H1 (cell line): ENCODE results near the gene DAP. TPM values are rescaled to one million over a fixed set of nuclear protein-coding genes. Genes with fewer than 3 reads are reported as not detected.

ENCODE experiments used
- CTCF ChIA-PET: fragments of 300-600 bp; sonication (Branson Sonifier 250); formaldehyde crosslinking; loops from one replicate; lab custom pipeline; 2021; ENCODE audit not compliant: partially characterized antibody; lab: Charles Lee
- POLR2A ChIA-PET: fragments of 300-600 bp; sonication (Branson Sonifier 250); formaldehyde crosslinking; loops from one replicate; lab custom pipeline; 2021; ENCODE audit warnings: inconsistent platforms; ENCODE audit not compliant: partially characterized antibody; lab: Charles Lee
- DNase-seq, 2 experiments: peaks; one replicate each; pipeline versions ENCODE4 v3.0.0 to v3.0.0-alpha.2; 2010 to 2022; ENCODE audit warnings: low spot score in 2 of 2, low read depth in 1 of 2, mixed read lengths in 1 of 2
- FAIRE-seq: peaks from 2 replicates; lab custom pipeline; 2011; peaks lifted over from hg19 to GRCh38; lab: Jason Lieb, UNC
- H2AFZ ChIP-seq: 2 replicates; pipeline ENCODE4 v1.8.1; 2012; ENCODE audit warnings: low read length, inconsistent platforms
- H2AK5ac ChIP-seq: 2 replicates; pipeline ENCODE4 v1.6.1; 2013; ENCODE audit warnings: low read depth, low read length
- H2BK120ac ChIP-seq: replicated peaks from 2 replicates; pipeline ENCODE3; 2013; ENCODE audit warnings: low read depth, low read length, inconsistent platforms
- H2BK12ac ChIP-seq: 2 replicates; pipeline ENCODE4 v1.6.1; 2013; ENCODE audit warnings: low read depth, low read length
- H2BK15ac ChIP-seq: 2 replicates; pipeline ENCODE4 v1.6.1; 2013; ENCODE audit warnings: low read length
- H2BK20ac ChIP-seq: 2 replicates; pipeline ENCODE4 v1.6.1; 2013; ENCODE audit warnings: low read length
- H2BK5ac ChIP-seq: 2 replicates; pipeline ENCODE4 v1.6.1; 2013; ENCODE audit warnings: low read depth, low read length
- H3K14ac ChIP-seq: 2 replicates; pipeline ENCODE4 v1.6.1; 2013; ENCODE audit warnings: inconsistent platforms; ENCODE audit not compliant: insufficient read length
- H3K18ac ChIP-seq: 2 replicates; pipeline ENCODE4 v1.6.1; 2013; ENCODE audit warnings: low read length; ENCODE audit errors: extremely low read depth
- H3K23ac ChIP-seq: 2 replicates; pipeline ENCODE4 v1.6.1; 2013; ENCODE audit warnings: inconsistent platforms; ENCODE audit not compliant: insufficient read length
- H3K23me2 ChIP-seq: 2 replicates; pipeline ENCODE4 v1.6.1; 2013; ENCODE audit warnings: low read depth, low read length
- H3K27ac ChIP-seq: 2 replicates; pipeline ENCODE4 v1.6.1; 2011; ENCODE audit warnings: low read depth, low read length, inconsistent platforms
- H3K27me3 ChIP-seq, 4 experiments: replicated peaks in 1 of 4; 1 replicate in 1 of 4; 2 replicates in 3 of 4; pipeline versions ENCODE4 v1.6.1 to v1.8.1; 2011 to 2013; ENCODE audit warnings: low read length in 3 of 4, mild to moderate bottlenecking in 3 of 4, inconsistent platforms in 2 of 4, mixed read lengths in 2 of 4, moderate library complexity in 1 of 4; ENCODE audit not compliant: control insufficient read depth in 3 of 4, insufficient read depth in 3 of 4; ENCODE audit errors: extremely low read depth in 1 of 4
- H3K36me3 ChIP-seq, 4 experiments: 2 replicates each; pipeline versions ENCODE4 v1.6.1 to v1.8.1; 2011 to 2013; ENCODE audit warnings: mild to moderate bottlenecking in 4 of 4, low read length in 3 of 4, moderate library complexity in 2 of 4, control low read depth in 1 of 4, inconsistent platforms in 1 of 4; ENCODE audit not compliant: insufficient read depth in 4 of 4, control insufficient read depth in 2 of 4
- H3K4ac ChIP-seq: replicated peaks from 2 replicates; pipeline ENCODE3; 2013; ENCODE audit warnings: low read length, low read depth, mixed read lengths, inconsistent platforms; ENCODE audit not compliant: insufficient read length
- H3K4me1 ChIP-seq, 4 experiments: replicated peaks in 1 of 4; 1 replicate in 1 of 4; 2 replicates in 3 of 4; pipeline versions ENCODE4 v1.6.1 to v1.8.1; 2011 to 2013; ENCODE audit warnings: low read length in 3 of 4, inconsistent platforms in 2 of 4, mixed read lengths in 1 of 4; ENCODE audit not compliant: insufficient read depth in 4 of 4, control insufficient read depth in 3 of 4
- H3K4me2 ChIP-seq, 2 experiments: 2 replicates each; pipeline versions ENCODE4 v1.6.1 to v1.8.1; 2011 to 2013; ENCODE audit warnings: low read depth in 2 of 2, low read length in 2 of 2, control low read depth in 1 of 2, inconsistent platforms in 1 of 2, mild to moderate bottlenecking in 1 of 2; ENCODE audit not compliant: insufficient read depth in 1 of 2
- H3K4me3 ChIP-seq, 4 experiments: fragments of 200-600, 300-600 bp in 1 of 4; sonication (generic), shearing (Covaris generic), sonication (Bioruptor Twin) in 1 of 4; 2 replicates each; pipeline versions ENCODE4 v1.5.1 to v1.8.1; 2011 to 2016; ENCODE audit warnings: low read length in 4 of 4, low read depth in 3 of 4, control low read depth in 2 of 4, inconsistent platforms in 2 of 4, mild to moderate bottlenecking in 2 of 4, mixed read lengths in 1 of 4, moderate library complexity in 1 of 4; ENCODE audit not compliant: insufficient read depth in 2 of 4; ENCODE audit errors: extremely low read depth in 1 of 4
- H3K56ac ChIP-seq: replicated peaks from 2 replicates; pipeline ENCODE3; 2013; ENCODE audit warnings: low read depth, mild to moderate bottlenecking, mixed read lengths, low read length, inconsistent platforms; ENCODE audit not compliant: insufficient read length
- H3K79me1 ChIP-seq: 2 replicates; pipeline ENCODE4 v1.6.1; 2013; ENCODE audit warnings: low read depth, low read length, control low read depth
- H3K79me2 ChIP-seq, 2 experiments: 2 replicates each; pipeline versions ENCODE4 v1.6.1 to v1.8.1; 2012 to 2013; ENCODE audit warnings: low read length in 2 of 2, mild to moderate bottlenecking in 2 of 2, inconsistent platforms in 1 of 2; ENCODE audit not compliant: insufficient read depth in 2 of 2, control insufficient read depth in 1 of 2
- H3K9ac ChIP-seq, 4 experiments: replicated peaks in 1 of 4; 1 replicate in 1 of 4; 2 replicates in 3 of 4; pipeline versions ENCODE4 v1.6.1 to v1.8.1; 2011 to 2013; ENCODE audit warnings: low read depth in 3 of 4, low read length in 3 of 4, control low read depth in 2 of 4, mild to moderate bottlenecking in 2 of 4, moderate library complexity in 2 of 4, inconsistent platforms in 1 of 4; ENCODE audit errors: extremely low read depth in 1 of 4
- H3K9me3 ChIP-seq, 2 experiments: 2 replicates each; pipeline versions ENCODE4 v1.6.1 to v1.8.1; 2012 to 2013; ENCODE audit warnings: mild to moderate bottlenecking in 2 of 2, moderate library complexity in 2 of 2, control low read depth in 1 of 2, inconsistent platforms in 1 of 2, low read depth in 1 of 2, low read length in 1 of 2, mixed read lengths in 1 of 2; ENCODE audit not compliant: insufficient read depth in 2 of 2
- H4K20me1 ChIP-seq, 2 experiments: replicated peaks in 1 of 2; 2 replicates each; pipeline versions ENCODE3 to v1.8.1; 2011 to 2013; ENCODE audit warnings: inconsistent platforms in 2 of 2, low read length in 2 of 2, mild to moderate bottlenecking in 1 of 2; ENCODE audit not compliant: insufficient read depth in 2 of 2, control insufficient read depth in 1 of 2
- H4K5ac ChIP-seq: 2 replicates; pipeline ENCODE4 v1.6.1; 2013; ENCODE audit warnings: low read length, low read depth, mixed read lengths, inconsistent platforms; ENCODE audit not compliant: insufficient read length
- H4K8ac ChIP-seq: 2 replicates; pipeline ENCODE4 v1.8.0; 2013; ENCODE audit warnings: mild to moderate bottlenecking, moderate library complexity, low read length, inconsistent platforms; ENCODE audit not compliant: insufficient read depth; ENCODE audit errors: extremely low read depth
- H4K91ac ChIP-seq: replicated peaks from 2 replicates; pipeline ENCODE3; 2013; ENCODE audit warnings: low read length, mixed read lengths, inconsistent platforms; ENCODE audit not compliant: insufficient read length
- BCL11A ChIP-seq, 2 experiments: IDR thresholded peaks; one replicate each; pipeline ENCODE4 v1.6.1; 2011; ENCODE audit warnings: low read depth in 2 of 2, low read length in 2 of 2, mild to moderate bottlenecking in 2 of 2
- E2F6 ChIP-seq: IDR thresholded peaks from 2 replicates; pipeline ENCODE4 v1.6.1; 2012; ENCODE audit warnings: inconsistent platforms
- HDAC2 ChIP-seq, 2 experiments: fragments of 300-600 bp in 1 of 2; sonication (generic) in 1 of 2; IDR thresholded peaks; 2 replicates each; pipeline ENCODE4 v1.6.1; 2011 to 2012; ENCODE audit warnings: low read depth in 2 of 2, low read length in 2 of 2, mild to moderate bottlenecking in 2 of 2, moderate library complexity in 2 of 2, borderline replicate concordance in 1 of 2, inconsistent platforms in 1 of 2
- JUN ChIP-seq: IDR thresholded peaks from 2 replicates; pipeline ENCODE4 v1.6.1; 2011; ENCODE audit warnings: low read depth, mild to moderate bottlenecking, improper control_type of control experiment, low read length
- JUND ChIP-seq: IDR thresholded peaks from 2 replicates; pipeline ENCODE4 v1.6.1; 2011; ENCODE audit warnings: mild to moderate bottlenecking, improper control_type of control experiment, low read length
- RNF2 ChIP-seq: fragments of 200-900, 300-1000 bp; sonication (generic); IDR thresholded peaks from 2 replicates; pipeline ENCODE4 v1.7.1; 2016; ENCODE audit warnings: borderline replicate concordance, low read depth, mild to moderate bottlenecking, antibody characterized with exemption, low read length; ENCODE audit not compliant: poor library complexity, severe bottlenecking; ENCODE audit errors: missing control alignments
- TAF1 ChIP-seq: IDR thresholded peaks from 2 replicates; pipeline ENCODE4 v1.6.1; 2011; ENCODE audit warnings: mild to moderate bottlenecking, low read depth, low read length
- TEAD4 ChIP-seq: IDR thresholded peaks from 2 replicates; pipeline ENCODE4 v1.6.1; 2012; ENCODE audit warnings: low read depth, low read length, inconsistent platforms, mixed read lengths
- YY1 ChIP-seq: IDR thresholded peaks from 2 replicates; pipeline ENCODE4 v1.6.1; 2011; ENCODE audit warnings: low read depth, mild to moderate bottlenecking, low read length
- ZNF274 ChIP-seq: IDR thresholded peaks from 2 replicates; pipeline ENCODE4 v1.7.0; 2012; ENCODE audit warnings: low read length, borderline replicate concordance; ENCODE audit errors: extremely low read depth
- WGBS, 2 experiments: shearing (Covaris generic) in 1 of 2; methylation state at CpG; one replicate each; pipeline versions ENCODE4 v1.1.6 to v1.1.7; 2013 to 2015; ENCODE audit warnings: low lambda C conversion rate in 2 of 2, mixed read lengths in 2 of 2, inconsistent platforms in 1 of 2, low coverage in 1 of 2, missing lambda C conversion rate in 1 of 2; ENCODE audit not compliant: insufficient replicate concordance in 2 of 2, insufficient coverage in 1 of 2, insufficient read length in 1 of 2; ENCODE audit errors: extremely low coverage in 1 of 2, missing lambda C conversion rate in 1 of 2; 5-methylcytosine and 5-hydroxymethylcytosine counted together
- polyA plus RNA-seq, 7 experiments: library from polyadenylated mRNA; depleted of rRNA in 3 of 7; stranded (reverse) in 5 of 7; unstranded in 2 of 7; fragments of >200 nt in 5 of 7; fragments of 200-250 nt in 2 of 7; gene quantifications; 1 replicate in 5 of 7; 2 replicates in 1 of 7; 4 replicates in 1 of 7; pipeline versions ENCODE4 v1.2.1 to v1.2.3, GENCODE V29; 2011 to 2013; ENCODE audit warnings: missing spikeins in 2 of 7, mixed read lengths in 2 of 7
- total RNA-seq: library from RNA; stranded (reverse); fragmentation: NEBNext Ultra II Directional; extraction: Animal tissue kit (Norgen Biotek cat#: 25700); gene quantifications from 2 replicates; pipeline ENCODE4 v1.2.1, GENCODE V29; 2021
- TF ChIP-seq, protein P1 (sequence below), 3 experiments: IDR thresholded peaks; 1 replicate in 2 of 3; 2 replicates in 1 of 3; pipeline versions ENCODE4 v1.5.1 to v1.6.1; 2011; ENCODE audit warnings: low read length in 3 of 3, mild to moderate bottlenecking in 3 of 3, inconsistent platforms in 2 of 3, low read depth in 1 of 3, moderate library complexity in 1 of 3; ENCODE audit not compliant: insufficient read depth in 1 of 3; ENCODE audit errors: control extremely low read depth in 1 of 3

Gene DAP
- total and polyA plus RNA-seq, 2 of the 8 experiments (the other 6 are each of a cell fraction or from before 2014, with no cell fraction given): 26.2 to 44.4 TPM

- Histone ChIP-seq H3K14ac (no peak overlapping the region), H2BK15ac (no peak overlapping the region), H3K36me3 (peaks cover 0 to 3% (median 0%) of the 10 kb centered on the region in 4 experiments; a peak in 3 of 8 replicates), H3K56ac (no peak overlapping the region), H3K9ac (no peak overlapping the region), H3K18ac (no peak overlapping the region), H4K91ac (no peak overlapping the region), H3K23me2 (no peaks in the 10 kb centered on the region; the same call in 1 of the 2 replicates), H3K9me3 (no peaks in the 10 kb centered on the region), H2BK20ac (no peak overlapping the region), H3K23ac (no peak overlapping the region), H4K8ac (no peak overlapping the region), H3K27ac (no peak overlapping the region), H3K27me3 (no peaks in the 10 kb centered on the region), H4K5ac (no peak overlapping the region), H2BK12ac (no peak overlapping the region), H3K4me1 (no peaks in the 10 kb centered on the region), H3K4ac (no peak overlapping the region), H2AK5ac (no peak overlapping the region), H3K79me1 (no peaks in the 10 kb centered on the region; the same call in 1 of the 2 replicates), H3K4me2 (no peak overlapping the region), H2BK5ac (no peak overlapping the region), H3K79me2 (no peaks in the 10 kb centered on the region), H2BK120ac (no peak overlapping the region), H4K20me1 (peaks cover 0 to 1% of the 10 kb centered on the region in 2 experiments), H2AFZ (no peak overlapping the region), H3K4me3 (no peak overlapping the region)
- ChIA-PET POLR2A (no interaction called here), CTCF (no interaction called here)
- FAIRE-seq (no peak), DNase-seq (no peak)
- whole genome bisulfite sequencing, 2 experiments: 95% methylated on average over 1 of the region's 1 CpG; no CpG with 5 or more reads in 1 of the 2 experiments
- TF ChIP-seq JUND: no peak
- TF ChIP-seq JUN: no peak
- TF ChIP-seq, protein P1, sequence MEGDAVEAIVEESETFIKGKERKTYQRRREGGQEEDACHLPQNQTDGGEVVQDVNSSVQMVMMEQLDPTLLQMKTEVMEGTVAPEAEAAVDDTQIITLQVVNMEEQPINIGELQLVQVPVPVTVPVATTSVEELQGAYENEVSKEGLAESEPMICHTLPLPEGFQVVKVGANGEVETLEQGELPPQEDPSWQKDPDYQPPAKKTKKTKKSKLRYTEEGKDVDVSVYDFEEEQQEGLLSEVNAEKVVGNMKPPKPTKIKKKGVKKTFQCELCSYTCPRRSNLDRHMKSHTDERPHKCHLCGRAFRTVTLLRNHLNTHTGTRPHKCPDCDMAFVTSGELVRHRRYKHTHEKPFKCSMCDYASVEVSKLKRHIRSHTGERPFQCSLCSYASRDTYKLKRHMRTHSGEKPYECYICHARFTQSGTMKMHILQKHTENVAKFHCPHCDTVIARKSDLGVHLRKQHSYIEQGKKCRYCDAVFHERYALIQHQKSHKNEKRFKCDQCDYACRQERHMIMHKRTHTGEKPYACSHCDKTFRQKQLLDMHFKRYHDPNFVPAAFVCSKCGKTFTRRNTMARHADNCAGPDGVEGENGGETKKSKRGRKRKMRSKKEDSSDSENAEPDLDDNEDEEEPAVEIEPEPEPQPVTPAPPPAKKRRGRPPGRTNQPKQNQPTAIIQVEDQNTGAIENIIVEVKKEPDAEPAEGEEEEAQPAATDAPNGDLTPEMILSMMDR (IDR thresholded peaks at IDR 0.05; ENCODE audit: control extremely low read depth in 1 of 3, insufficient read depth in 1 of 3, low read depth in 1 of 3, low read length in 3 of 3): no peak
- TF ChIP-seq BCL11A (IDR thresholded peaks at IDR 0.05; ENCODE audit: low read depth in 2 of 2, low read length in 2 of 2): no peak
- no peak for TF ChIP-seq HDAC2 (IDR thresholded peaks at IDR 0.05; ENCODE audit: borderline replicate concordance in 1 of 2, low read depth in 2 of 2, low read length in 2 of 2)
- TF ChIP-seq E2F6: no peak
- TF ChIP-seq RNF2: no peak
- no peak for TF ChIP-seq TEAD4
- no peak for TF ChIP-seq YY1
- no peak for TF ChIP-seq TAF1
- TF ChIP-seq ZNF274: no peak
Measured at GRCh38 chr5:10731913-10732312, 29.1 kb downstream of the DAP start.
